ENCODE data around the gene TMEM95.

- TF ChIP-seq CTCF (IDR thresholded peaks at IDR 0.05 in 4 of 5, conservative IDR thresholded peaks at IDR 0.05 in 1 of 5) (no peak), POLR2A (IDR thresholded peaks at IDR 0.05) (peak; percentile 95 to 96)
Measured at GRCh38 chr17:7306911-7307685, 47.9 kb upstream of the TMEM95 start, which contains the start of gene EIF5A.

Data from gastrocnemius medialis (tissue), 4 donors.